GM21825 (cell line): Measurements from ENCODE around the gene CYTIP.

ENCODE experiments used
- ATAC-seq: cut with Tn5 transposase; IDR thresholded peaks from one replicate; pipeline ENCODE4 v1.9.1; 2021; ENCODE audit warnings: mild to moderate bottlenecking, moderate library complexity; ENCODE audit not compliant: unreplicated experiment

The CYTIP gene

GRCh38 chr2:157443795-157444640 is at the start of gene CYTIP:
Gene CYTIP, minus strand, starts transcription at chr2:157444089. Its CDS starts 69 bp downstream, at chr2:157444020.
- ATAC-seq = peak; percentile 57

- ATAC-seq = peak; percentile 98
Measured at GRCh38 chr2:157492189-157492773, 48.4 kb upstream of the CYTIP start.

GRCh38 chr2:157489983-157490382 is 46.1 kb upstream of the CYTIP start:
- no peak for ATAC-seq

DNA sequence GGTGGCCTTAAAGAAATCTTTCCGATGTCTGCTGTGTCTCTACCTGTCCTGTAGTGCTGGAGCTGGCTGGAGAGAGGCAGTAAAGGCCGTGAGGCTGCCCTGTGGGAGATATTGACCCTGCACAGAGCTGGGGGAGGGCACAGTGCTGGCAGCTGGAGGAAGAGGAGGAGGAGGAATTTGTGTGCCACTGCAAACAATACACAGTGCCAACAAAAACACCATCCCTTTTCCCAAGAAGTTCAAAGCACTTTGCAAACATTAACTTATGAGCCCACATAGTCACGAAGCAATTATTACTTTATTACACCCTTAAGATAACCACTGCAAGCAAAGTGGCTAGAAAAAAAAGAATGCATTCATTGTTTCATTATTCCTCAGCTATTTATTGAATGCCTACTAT is 45.0 kb upstream of the CYTIP start:
- ATAC-seq = no peak

GRCh38 chr2:157487747-157488146 is 43.9 kb upstream of the CYTIP start:
- no peak for ATAC-seq

GRCh38 chr2:157487271-157487610 is 43.4 kb upstream of the CYTIP start:
- ATAC-seq = no peak

GRCh38 chr2:157486596-157487270 is 42.8 kb upstream of the CYTIP start:
- no peak for ATAC-seq

DNA sequence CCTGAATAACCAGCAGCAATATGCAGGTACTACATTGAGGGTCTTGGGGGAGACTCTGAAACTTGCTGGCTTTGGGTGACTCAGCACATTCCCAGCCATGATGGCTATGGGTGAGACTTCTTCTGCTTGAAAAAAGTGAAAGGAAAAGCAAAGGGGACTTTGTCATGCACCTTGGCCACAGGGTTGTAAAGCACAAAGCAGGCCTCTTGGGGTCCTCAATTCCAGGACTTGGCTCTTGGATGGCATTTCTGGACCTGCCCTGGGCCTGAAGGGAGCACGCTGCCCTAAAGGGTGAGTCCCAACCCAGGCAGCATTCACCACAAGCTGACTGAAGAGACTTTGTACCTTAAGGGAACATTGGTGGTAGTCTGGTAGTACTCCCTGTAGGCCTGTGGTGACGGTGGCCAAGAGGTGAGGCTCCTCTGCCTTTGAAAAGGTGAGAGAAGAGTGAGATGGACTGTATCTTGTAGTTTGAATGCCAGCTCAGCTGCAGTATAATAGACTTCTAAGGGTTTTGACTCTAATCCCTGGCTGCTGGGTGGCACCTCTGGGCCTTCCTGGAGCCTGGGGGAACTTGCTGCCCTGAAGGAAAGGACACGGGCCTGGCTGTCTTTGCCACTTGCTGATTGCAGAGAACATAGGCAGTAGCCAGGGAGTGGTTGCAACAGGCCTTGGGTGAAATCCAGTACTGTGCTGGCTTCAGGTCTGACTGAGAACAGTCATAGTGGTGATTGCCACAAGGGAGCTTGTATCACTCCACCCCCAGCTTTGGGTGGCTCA is 36.5 kb upstream of the CYTIP start:
- peak; percentile 63 for ATAC-seq

GRCh38 chr2:157479081-157480027 is 35.5 kb upstream of the CYTIP start:
- peak; percentile 53 for ATAC-seq

DNA sequence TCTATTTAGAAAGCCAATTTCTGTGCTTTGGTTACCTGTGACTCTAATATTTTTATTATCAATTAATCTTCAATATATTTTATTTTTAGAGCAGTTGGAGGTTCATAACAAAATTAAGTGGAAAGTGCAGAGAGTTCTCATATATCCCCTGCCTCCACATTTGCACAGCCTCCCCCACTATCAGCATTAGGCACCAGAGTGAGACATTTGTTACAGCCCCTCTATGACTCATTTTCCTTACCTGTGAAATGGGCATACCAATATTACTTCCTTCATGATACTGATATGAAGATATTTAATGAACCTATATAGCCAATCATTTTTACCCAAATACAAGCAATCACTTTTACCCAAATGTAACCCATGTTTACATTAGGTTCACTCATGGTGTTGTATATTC is 34.0 kb upstream of the CYTIP start:
- no peak for ATAC-seq

DNA sequence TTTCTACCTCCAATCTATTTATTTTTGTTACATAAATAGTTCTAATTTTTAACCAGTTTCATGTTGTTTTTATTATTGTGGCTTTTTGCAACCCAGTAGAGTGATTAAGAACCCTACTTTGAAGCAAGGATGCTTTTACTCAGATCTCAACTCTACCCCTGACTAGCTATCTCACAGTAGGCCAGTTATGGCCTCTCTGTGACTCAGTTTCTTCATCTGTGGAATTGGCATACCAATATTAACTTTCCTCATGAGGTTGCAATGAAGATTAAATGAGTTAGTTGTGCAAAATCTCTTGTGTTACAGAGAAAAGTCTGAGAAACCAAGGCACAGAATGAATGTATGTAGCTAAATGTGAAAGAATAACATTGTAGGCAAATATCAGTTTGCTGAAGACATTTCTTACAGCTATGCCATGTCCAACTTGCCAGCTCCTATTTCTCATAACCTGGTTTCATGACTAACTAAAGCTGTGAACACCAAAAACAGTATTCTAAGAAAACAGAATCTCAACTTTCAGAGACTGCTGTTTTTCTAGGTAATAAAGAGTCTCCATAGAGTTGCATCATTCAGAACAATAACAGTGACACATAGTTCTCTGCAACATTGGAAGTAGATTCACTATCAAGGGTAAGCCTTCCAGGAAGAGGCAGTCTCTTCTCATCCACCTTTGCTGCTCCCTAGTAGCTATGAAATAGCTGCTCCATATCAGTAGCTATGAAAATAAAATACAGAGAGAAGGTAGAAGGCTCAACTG is 33.2 kb upstream of the CYTIP start:
- no peak for ATAC-seq

DNA sequence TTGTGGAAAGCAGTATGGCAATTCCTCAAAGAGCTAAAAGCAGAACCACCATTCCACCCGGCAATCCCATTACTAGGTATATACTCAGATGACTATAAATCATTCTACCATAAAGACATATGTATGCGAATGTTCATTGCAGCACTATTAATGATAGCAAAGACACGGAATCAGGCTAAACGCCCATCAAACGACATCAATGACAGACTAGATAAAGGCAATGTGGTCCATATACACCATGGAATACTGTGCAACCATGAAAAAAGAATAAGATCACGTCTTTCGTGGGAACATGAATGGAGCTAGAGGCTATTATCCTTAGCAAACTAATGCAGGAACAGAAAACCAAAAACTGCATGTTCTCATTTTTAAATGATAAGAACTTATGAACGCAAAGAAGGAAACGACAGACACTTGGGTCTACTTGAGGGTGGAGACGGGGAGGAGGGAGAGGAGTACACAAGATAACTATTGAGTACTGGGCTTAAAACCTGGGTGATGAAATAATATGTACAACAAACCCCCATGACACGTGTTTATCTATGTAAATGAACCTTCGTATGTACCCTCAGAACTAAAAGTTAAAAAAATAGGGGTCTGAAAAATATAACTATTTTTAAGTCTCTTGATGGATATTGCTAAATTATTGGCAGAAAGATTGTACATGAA is 32.0 kb upstream of the CYTIP start:
- no peak for ATAC-seq

DNA sequence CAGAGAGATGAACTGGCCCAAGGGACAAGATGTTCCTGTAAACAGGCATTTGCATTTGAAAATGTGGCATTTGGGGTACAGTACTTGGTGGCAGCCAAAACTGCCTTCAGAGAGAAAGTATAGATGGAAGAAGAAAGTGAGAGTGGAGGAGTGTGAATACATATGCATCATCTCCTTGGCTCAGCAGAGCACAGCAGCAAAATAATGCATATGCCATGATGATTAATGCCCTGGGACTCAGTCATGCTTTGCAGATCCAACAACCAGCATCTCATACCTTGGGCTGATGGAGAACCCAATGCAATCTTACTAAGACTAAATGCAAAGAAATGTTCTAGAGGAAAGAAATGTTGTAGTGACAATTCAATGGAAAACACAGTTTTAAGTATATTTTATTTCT is 29.7 kb upstream of the CYTIP start:
- ATAC-seq = no peak

DNA sequence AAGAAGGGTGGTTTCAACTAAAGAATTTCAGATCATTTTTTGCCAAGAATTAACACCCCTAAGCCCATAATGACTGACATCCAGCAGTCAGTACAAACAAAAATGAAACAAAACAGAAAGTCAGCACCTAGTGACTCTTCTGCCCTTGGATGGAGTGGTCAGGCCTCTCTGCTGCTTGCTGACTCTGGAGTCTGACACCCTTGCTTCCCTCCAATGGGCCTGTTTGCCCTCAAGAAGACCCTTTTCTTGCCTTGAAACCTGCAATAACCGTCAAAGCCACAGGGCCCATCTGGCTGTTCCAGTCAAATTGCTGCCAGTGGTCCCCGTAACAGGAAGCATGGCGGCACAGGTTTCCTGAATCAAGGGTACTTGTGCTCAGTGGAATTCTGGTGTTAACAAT is 27.2 kb upstream of the CYTIP start:
- ATAC-seq = no peak

DNA sequence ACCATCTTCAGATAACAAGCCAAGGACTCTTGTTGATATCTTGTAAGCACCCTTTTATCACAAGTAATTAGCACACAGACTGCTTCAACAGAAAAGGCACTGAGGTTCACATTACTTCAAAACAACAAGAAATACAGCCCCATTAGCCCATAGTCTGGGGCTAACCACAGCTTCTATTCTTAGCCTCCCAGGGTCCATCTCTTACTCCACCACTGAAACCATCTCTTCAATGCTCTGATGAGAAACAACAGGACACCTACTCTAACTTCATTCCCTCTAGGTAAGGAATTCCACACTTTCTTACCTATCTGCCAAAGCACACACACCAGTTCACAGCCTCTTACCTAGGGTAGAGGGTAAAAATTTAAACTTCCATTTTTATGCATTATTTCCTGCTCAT is 26.4 kb upstream of the CYTIP start:
- ATAC-seq = peak; percentile 46

GRCh38 chr2:157469726-157470125 is 25.8 kb upstream of the CYTIP start:
- no peak for ATAC-seq

- peak; percentile 83 for ATAC-seq
Measured at GRCh38 chr2:157468931-157469708, 25.2 kb upstream of the CYTIP start.

DNA sequence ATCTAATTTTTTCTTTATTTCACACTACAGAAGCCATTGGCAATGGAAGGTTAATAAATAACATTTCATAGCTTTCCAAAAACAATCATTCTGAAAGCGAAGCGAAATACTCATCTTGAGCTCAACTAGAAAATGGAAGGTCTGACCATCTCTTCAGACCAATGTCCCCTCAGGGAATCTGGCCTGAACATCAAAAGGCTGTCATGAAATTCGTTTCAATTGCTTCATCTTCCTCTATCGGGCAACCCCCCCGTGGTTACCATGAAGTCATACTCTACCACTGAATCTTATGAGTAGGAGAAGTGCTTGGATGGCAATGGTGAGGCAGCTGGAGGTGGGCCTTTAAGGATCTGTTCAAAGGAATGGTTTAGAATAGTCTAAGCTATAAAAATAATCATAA is 22.9 kb upstream of the CYTIP start:
- ATAC-seq = no peak
